Jurkat, Clone E6-1 (cell line): ENCODE results near the gene KLKB1.
"Not testable (repeated sequence)": the region's sequence is repeated elsewhere in the genome, so short reads cannot be mapped to it uniquely, and the experiment has no call there.

Source experiments
- DNase-seq: peaks from one replicate; pipeline ENCODE4 v3.0.0-alpha.2; 2011; ENCODE audit warnings: low read depth, low spot score
- H3K4me3 ChIP-seq: 2 replicates; pipeline ENCODE4 v1.5.1; 2011; ENCODE audit warnings: mild to moderate bottlenecking, low read length, control low read depth, moderate library complexity

Gene KLKB1

DNA sequence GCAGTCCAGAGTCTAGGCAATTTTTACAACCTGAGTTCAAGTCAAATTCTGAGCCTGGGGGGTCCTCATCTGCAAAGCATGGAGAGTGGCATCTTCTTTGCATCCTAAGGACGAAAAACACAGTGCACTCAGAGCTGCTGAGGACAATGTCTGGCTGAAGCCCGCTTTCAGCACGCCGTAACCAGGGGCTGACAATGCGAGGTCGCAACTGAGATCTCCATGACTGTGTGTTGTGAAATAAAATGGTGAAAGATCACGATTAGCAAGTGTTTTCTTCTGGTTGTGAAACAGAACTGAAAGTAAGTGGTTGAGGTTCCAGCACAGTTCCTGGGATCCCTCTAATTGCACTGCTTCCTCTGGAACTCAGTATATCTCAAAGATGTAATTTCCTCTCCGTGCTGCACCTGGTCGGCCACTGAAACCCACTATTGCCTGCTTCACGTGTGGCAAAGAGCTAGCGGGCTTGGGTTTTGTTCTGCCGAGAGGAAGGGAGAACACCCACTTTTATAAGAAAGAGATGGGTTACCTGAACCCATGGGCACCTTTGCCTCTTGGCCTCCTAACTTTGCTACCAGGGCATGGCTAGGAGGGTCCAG lies 31.0 kb downstream of the KLKB1 start:
- H3K4me3 ChIP-seq, result no peak overlapping the region
- no peak for DNase-seq

GRCh38 chr4:186260117-186260503 lies 32.8 kb downstream of the KLKB1 start:
- DNase-seq, result no peak
- H3K4me3 ChIP-seq, result no peak overlapping the region

- H3K4me3 ChIP-seq, result no peak overlapping the region
- DNase-seq, result no peak
Observed at GRCh38 chr4:186260504-186261448, 33.5 kb downstream of the KLKB1 start.

GRCh38 chr4:186264660-186265059 lies 37.4 kb downstream of the KLKB1 start:
- DNase-seq, result peak; percentile 12
- no peak overlapping the region for H3K4me3 ChIP-seq

- not testable (repeated sequence) for DNase-seq, H3K4me3 ChIP-seq
Observed at GRCh38 chr4:186265250-186265649, 37.9 kb downstream of the KLKB1 start.

GRCh38 chr4:186265683-186266652 lies 38.7 kb downstream of the KLKB1 start, which contains the start of gene F11:
TSS of gene F11 (plus strand) at chr4:186266189. CDS start at chr4:186267137, 948 bp downstream.
- DNase-seq, result no peak
- no peak within 1 kb of the TSS for H3K4me3 ChIP-seq

DNA sequence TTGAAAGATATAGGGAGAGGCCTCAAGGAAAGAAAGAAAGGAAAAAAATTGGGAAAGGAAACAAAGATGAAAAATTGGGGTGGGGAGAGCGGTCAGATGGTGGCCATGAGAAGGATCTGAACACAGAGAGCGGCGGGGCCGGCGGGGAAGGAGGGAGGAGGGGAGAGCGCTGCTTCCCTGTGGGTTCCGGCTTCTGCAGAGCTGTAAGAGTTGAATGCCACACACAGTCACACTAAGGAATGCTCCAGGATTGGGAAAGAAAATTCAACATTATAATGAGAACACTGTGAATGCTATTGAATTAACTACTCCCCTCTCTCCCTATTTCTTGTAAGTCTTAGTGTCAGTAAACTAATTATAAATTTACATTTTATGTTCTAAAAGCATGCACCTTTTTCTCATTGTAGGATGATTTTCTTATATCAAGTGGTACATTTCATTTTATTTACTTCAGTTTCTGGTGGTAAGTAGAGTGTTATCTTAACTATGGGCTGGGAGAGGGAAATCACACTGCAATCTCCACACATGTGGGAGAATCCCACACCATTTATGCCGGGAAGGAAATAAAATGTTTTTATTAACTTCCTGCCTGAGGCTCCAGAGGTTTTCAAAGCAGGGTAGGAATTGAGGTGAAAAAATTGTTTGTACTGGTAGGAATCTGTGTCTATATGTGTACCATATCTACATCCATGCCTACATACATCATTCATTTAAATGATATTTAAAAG lies 39.6 kb downstream of the KLKB1 start:
- H3K4me3 ChIP-seq, result no peak overlapping the region
- DNase-seq, result no peak

GRCh38 chr4:186271081-186271678 lies 43.9 kb downstream of the KLKB1 start:
- DNase-seq, result no peak

GRCh38 chr4:186272699-186273391 lies 45.5 kb downstream of the KLKB1 start:
- DNase-seq, result peak; percentile 41
- H3K4me3 ChIP-seq, result no peak overlapping the region

More at GRCh38 chr4:186271081-186271678, 43.9 kb downstream of the KLKB1 start:
- H3K4me3 ChIP-seq, result no peak overlapping the region

- not testable (repeated sequence) for DNase-seq, H3K4me3 ChIP-seq
Observed at GRCh38 chr4:186273392-186273789, 46.1 kb downstream of the KLKB1 start.

GRCh38 chr4:186283311-186283710 lies 56.0 kb downstream of the KLKB1 start:
- H3K4me3 ChIP-seq, result no peak overlapping the region
- no peak for DNase-seq

DNA sequence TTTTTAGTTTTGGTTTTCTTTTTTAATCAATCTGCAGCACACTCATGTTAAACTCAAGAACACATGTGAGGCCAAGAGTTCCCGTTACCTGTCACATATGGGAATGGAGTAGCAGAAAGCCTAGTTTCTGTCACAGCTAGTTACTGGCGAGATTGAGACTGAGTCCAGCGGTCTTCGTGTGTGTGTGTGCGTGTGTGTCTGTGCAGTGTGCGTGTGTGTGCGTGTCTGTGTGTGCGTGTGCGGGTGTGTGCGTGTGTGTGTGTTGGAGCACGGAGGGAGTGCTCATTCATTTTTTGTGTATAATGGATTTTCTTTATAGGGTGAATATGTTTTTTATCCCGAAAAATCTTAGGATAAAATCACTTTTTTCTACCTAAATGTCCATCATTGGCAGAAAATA lies 57.8 kb downstream of the KLKB1 start:
- no peak overlapping the region for H3K4me3 ChIP-seq

DNA sequence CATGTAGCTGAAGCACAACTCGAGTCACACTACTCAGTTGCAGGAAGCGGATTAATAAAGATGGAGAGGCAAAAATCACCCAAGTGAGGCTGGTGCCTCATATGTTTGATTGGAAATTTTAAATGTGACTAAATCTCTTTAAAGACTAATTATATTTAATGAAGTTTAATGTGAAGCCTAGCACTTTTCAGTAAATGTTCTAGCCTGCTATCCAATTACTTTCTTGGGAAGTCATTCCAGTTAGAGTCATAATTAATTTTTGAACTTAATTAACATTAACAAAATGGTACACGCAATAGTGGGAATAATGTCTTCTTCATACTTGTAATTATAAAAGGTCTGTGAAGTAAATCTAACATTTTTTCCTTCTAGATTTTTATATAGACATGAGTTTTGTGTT lies 59.3 kb downstream of the KLKB1 start:
- no peak overlapping the region for H3K4me3 ChIP-seq

More for the DNA sequence above, 57.8 kb downstream of the KLKB1 start:
- no peak for DNase-seq

GRCh38 chr4:186291256-186291890 lies 64.1 kb downstream of the KLKB1 start:
- no peak overlapping the region for H3K4me3 ChIP-seq
- no peak for DNase-seq

More for the DNA sequence above, 59.3 kb downstream of the KLKB1 start:
- DNase-seq, result no peak

- DNase-seq, result peak; percentile 55
- H3K4me3 ChIP-seq, result no peak overlapping the region
Observed at GRCh38 chr4:186294160-186294559, 66.9 kb downstream of the KLKB1 start.

DNA sequence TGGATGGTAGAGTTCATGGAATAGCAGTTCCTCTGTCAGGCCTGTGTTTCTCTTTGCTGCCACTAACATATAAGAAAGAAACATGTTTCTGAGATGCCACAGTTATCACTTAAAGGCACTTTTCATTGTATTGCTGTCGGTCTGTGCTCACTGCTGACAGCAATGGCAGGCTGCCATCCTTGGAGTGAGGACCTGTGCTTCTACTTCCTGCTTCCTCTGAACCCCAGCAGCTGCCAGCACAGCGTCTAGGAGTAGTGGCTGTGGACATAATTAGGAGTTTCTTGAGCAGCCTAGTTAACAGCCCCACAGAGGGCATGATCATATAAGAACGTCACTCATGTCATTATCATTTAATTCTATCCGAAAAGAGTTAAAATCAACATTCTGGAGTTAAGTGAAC lies 69.2 kb downstream of the KLKB1 start:
- no peak overlapping the region for H3K4me3 ChIP-seq
- DNase-seq, result no peak

DNA sequence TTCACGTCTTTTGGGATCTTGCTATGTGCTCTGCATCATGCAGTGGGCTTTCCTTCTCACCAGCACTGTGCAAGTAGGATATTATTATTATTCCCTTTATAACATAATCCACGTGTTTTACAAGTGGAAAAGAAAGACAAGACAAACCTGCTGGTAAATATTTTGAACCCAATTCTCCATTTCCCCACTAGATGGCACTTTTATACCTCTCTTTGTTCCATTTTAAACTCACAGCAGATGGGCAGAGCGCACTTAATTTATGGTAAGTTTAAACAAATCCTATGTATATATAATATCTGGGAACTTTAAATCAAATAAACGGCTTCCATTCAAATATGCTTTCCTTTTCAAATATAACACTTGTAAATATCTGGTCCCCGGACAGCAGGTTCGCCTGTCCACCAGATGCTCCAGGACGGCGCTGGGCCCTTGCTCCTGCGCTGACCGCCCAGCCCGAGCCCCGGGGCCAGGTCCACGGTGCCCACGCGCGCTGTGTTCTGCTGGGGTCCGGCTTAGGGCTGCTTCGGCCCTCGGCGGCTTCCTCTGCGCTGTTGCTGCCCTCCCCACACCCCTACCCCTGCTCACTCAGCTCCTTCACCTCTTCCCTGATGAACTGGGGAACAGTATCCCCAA lies 69.8 kb downstream of the KLKB1 start:
- no peak overlapping the region for H3K4me3 ChIP-seq
- DNase-seq, result peak; percentile 73
